GM19239 (cell line): Measurements from ENCODE around the gene CDC42BPB.

Source experiments
- DNase-seq: peaks from one replicate; pipeline ENCODE4 v3.0.0; 2011; ENCODE audit warnings: low spot score; ENCODE audit not compliant: insufficient read length
- FAIRE-seq: peaks from 2 replicates; lab custom pipeline; 2011; peaks lifted over from hg19 to GRCh38; lab: Jason Lieb, UNC

Gene CDC42BPB

DNA sequence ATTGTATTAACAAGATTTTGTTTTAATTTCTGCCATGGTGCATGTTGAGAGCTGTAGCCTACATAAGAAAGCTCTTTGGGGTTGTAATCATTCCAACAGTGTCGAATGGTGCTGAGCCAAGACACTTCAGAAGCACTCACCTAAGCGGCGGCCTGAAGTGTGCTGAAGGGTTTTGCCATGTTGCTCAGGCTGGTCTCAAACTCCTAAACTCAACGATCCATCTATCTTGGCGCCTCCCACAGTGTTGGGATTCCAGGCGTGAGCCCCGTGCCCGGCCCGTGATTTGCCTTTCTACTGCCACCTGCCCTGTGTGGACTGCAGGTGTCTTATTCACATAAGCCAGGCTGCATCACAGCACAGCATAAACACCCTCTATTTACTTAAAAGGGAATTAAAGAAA, 86.0 kb downstream of the CDC42BPB start:
- FAIRE-seq (no peak), DNase-seq (no peak)

DNA sequence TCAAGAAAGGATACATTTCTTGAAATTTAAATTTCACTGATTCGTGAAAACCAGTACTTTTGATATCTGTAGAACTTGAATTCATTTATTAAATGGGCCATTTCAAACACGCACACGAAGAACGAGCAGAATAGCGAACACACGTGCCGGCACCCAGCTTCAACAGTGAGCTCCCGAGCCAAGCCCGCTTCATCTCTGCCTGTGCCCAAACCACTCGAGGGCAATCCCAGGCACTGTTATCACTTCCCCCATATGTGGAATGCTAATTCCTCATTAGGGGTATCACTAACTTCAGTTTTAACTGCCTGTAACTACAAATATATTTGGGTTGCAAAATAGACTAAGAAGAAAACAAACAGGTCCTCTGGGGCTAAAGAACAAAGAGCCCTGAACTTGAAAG, 86.9 kb downstream of the CDC42BPB start:
- no peak for DNase-seq
- FAIRE-seq = no peak

DNA sequence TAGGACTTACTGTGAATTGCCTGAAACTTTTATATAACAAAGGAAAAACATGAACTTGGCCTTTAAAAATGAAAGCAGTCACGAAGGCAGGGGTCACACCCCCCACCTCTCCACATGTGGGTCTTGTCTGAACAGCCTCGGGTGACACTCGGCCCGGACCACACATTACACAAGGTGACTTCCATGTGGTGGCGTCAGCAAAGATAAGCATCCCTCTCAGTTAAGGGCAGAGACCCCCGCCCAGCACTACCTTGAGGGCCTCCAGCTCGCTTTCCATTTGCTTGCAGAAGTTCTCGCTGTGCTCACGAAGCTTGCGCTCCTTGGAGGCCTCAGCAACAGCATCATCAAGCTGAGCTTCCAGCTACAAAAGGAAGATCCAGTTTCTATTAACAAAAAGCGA, 87.4 kb downstream of the CDC42BPB start:
- DNase-seq = no peak
- no peak for FAIRE-seq

DNA sequence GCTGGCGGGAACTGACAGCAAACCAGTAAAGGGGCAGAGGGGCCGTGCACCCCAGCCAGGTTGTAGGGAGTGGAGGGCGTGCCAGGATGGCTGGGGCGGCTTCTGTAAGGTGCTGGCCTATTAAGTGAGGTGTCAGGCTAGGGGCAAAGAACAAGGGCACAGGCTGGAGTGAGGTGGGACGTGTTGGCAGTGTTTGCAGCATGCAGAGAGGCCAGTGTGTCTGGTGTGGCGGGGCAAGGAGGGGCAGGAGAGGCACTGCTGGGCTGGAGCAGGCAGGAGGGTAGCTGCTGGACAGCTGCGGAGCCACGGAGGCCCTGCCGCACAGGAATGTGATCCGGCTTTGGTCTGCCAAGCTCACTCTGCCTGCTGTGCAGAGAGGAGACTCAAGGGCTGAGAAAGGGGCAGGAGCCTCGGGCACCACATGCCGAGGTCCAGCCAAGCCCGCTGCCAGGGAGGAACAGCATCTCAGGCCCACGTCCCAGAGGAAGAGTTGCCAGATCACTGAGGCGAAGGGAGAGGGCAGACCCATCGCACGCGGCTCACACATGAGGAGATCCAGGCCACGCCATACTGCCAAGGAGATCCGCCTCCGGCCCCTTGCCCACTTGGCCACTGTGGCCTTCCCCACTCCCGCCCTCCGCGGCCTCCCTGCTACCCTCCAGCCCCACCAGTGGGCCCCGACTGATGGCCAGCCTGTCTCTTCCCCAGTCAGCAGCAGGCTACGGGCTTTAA, 88.1 kb downstream of the CDC42BPB start:
- DNase-seq (no peak), FAIRE-seq (no peak)

DNA sequence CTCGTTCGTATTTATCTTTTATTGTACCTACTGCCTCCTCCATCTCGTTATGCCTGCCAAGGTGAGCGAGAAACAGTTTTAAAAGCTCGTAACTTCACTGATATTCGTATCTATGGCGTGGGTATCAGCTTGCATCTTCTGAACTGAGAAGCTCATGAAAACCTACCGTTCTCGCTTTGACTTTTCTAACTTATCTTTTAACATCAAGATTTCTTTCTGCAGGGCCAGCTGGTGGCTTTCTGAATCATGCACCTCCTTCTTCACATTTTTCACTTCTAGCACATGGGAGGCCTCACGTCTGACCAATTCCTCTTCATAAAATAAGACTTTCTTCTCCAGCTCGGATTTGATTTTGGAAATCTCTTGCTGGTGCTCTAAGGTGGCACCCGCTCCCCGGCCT, 89.0 kb downstream of the CDC42BPB start:
- DNase-seq (no peak), FAIRE-seq (no peak)

DNA sequence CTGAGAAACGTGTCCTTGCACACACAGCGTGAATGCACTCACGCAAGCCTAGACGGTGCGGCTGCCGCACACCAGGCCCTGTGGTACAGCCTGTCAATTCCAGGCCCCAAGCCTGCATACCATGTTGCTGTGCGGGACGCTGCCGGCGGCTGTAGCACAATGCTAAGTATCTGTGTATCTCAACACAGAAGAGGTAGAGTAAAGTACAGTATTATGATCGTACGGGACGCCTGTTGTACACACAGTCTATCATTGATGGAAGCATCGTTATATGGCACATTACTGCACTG, 89.9 kb downstream of the CDC42BPB start:
- no peak for FAIRE-seq

DNA sequence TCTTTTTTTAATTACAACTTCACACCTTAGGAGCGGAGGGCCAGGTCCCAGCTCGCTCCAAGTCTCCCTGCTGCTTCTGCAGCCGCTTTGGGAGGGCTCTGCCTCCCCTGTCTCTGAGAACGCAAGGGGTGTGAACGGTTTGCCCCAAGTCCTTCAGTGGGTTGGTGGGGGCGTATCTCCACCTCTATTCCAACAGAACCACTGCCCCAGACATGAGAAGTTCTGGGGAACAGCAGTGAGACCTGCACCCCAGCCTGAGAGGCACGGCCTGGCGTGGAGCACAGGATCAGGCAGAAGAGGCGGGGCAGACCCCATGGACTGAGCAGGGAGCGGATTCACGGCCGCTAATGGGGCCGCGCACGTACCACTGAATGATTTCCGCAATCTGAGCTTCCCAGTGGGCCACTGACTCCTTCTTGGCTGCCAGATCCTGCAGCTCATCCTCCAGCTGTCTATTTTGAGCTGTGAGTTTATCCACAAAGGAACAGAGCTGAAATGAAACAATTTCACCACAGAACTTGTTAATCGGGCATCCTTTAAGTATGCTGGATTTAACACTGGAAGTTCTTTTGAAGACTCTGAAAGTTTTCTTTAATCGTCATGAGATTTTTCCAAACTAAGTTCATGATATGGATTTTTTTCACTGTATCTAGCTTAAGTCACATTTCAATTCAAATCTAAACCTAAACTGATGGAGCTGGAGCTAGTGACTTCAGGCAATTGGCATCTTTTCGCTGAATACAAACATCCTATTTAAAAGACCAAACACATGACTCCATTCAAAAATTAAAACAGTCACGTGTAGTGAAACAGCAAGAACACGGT, 90.5 kb downstream of the CDC42BPB start:
- FAIRE-seq (no peak), DNase-seq (no peak)

More for the DNA sequence above, 89.9 kb downstream of the CDC42BPB start:
- DNase-seq = no peak

DNA sequence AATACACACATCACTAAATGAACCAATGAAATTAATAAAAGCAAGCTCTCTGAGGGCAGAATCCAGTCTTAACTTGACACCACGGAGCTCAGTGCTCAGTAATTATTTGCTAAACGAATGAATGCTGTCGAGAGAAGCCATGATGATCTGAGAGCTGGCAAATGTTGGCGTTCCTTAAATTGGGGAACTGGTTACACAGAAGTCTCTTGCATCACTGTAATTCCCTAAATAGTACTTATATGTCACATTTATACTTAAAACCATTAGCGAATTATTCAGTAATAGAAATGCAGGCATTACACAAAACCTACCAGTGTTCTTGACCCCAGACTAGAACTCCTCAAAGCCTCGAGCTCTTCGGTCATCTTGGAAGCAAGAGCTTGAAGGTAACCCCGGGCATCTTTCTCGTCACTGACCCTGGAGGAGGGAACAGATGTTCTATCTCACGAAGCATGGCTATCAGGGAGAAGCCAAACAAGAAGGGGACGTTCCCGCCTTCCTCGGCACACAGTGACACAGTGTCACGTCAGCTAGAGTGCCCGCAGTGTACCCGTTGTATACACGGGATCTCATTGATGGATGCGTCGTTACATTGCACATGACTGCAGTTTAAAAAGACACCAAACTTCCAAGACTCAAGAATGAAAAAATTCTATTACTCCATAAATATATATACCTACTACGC, 91.2 kb downstream of the CDC42BPB start:
- FAIRE-seq (peak; percentile 8), DNase-seq (no peak)

DNA sequence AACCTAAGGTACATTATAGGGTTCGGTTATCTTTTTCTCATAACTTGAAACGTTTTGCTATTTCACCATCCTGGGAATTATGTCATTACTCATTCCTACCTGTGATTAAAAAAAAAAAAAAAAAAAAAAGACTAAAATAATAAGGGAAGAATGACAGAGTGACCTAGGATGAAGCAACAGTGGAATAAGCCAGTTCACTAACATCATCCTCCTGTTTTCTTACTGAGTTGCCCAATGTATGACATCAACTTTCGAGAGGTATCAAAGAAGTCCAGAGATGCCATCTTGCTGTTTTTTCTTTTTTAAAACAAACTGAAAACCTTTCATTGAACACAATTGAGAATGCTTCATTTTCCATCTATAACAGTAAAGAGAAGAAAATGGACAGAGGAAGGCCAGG, 92.1 kb downstream of the CDC42BPB start:
- no peak for DNase-seq
- FAIRE-seq = no peak

DNA sequence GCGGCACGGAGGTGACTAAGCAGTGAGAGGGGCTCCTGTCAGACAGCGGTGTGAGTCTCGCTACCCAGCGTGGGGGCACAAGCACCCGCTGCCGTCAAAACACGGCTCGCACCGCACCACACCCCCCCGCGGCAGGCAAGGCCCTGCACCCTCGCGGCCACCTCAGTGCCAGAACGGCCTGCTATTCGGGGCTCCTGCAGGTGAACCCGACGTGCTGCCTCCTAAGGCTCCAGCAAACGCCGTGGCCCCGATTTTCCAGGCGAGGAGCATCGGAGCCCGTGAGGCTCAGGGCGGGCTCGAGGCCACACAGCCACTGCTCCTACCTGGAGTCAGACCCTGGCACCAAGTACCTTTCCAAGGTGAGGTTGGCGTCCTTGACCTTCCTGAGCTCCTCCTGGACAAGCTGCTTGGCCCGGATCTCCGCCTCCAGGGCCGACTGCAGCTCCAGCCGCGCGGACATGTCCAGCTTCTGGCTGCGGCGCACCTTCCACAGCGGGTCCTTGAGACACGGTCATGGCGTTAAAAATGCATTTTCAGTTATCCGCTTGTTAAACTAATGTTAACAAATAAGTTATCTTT, 93.1 kb downstream of the CDC42BPB start:
- no peak for DNase-seq
- FAIRE-seq = no peak

DNA sequence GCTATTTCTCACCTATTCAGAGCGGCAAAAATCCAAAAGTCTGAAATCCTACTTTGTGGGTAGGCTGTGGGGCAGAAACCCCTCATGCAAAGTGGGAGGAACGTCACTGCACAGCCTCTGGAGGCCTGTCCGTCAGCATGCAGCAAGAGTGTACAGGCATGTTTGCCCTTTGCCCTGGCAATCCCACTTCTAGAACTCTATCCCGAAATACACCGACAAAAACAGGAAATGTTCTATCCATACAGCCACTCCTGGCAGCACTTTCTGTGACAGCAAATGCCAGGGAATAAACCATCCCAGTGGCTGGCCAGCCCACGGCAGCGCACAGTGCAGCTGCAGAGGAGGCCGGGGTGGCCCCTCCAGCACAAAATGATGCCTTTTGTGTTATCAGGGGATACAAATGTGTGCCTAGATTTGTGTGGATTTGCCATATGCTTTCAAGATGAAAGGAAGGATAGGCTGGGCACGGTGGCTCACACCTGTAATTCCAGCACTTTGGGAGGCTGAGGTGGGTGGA, 95.2 kb downstream of the CDC42BPB start:
- no peak for FAIRE-seq
- no peak for DNase-seq

DNA sequence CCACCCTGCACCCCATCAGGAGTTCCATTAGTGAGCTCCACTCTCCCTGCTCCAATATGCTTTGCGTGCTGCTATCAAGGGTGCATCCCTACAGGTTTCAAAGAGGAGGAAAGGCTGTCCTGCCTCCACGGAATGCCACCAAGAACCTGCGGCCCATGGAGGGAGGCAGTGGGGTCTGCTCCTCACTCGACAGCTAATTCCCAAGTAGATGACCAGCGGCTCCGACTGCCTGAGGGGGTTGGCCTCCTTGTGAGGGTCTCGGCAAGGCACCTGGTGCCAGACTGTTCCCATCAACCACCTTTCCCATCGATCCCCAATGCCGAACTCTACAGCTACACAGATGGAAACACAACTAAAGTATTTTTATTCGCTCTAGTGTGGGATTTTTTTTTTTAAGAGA, 98.9 kb downstream of the CDC42BPB start:
- FAIRE-seq (no peak), DNase-seq (no peak)

DNA sequence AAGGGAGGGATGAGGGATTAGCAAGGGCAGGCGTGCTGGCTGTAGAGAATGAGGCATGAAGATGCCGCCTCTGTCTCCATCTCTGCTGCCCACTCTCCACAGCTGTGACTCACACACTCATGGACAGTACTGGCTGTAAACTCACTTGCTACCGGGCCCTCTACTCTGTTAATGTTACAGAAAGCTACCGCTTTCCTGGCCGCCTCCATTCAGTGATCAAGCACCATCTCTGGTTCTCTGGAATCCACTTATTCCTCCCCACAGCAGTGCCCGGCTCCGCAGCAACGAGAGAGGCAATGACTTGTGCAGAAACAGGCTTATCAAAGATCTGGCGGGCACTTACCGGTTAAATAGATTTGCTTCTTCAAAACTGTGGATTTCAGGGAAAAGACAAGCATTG, 100.1 kb downstream of the CDC42BPB start:
- DNase-seq = no peak
- no peak for FAIRE-seq

DNA sequence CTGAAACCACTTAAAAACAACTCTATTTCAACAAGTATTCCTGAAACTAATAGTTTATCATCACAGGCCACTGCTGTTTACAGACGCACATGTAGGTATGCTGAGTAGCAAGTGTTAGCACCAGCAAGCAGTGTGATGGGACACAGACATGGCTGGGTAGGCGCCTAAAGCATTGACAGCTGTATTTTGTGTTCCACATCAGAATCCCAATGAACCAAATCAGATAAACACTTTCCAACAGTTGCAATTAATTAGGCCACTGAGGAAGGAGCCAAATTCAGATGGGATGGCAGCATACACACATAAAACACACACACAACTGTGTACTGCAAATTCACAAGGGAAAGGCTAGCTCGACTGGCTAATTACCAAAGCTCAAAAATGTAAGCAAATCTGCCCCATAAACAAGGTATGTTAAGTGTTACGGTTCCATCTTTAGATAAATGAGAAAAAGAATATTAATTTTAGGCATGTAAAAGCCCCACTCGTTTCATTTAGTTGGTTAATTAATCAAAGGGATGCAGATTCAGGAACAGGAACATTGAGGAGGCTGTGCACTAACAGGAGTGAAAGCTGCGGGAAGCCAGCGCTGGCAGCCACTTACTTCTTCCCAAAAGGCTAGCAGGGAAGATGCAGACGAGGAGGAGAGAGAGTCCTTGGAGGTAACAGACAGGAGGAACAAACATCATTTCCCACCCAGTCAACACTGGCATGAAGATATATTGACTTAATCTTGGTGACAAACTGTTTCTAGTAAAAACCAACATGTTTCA, 101.5 kb downstream of the CDC42BPB start:
- DNase-seq = no peak
- no peak for FAIRE-seq

DNA sequence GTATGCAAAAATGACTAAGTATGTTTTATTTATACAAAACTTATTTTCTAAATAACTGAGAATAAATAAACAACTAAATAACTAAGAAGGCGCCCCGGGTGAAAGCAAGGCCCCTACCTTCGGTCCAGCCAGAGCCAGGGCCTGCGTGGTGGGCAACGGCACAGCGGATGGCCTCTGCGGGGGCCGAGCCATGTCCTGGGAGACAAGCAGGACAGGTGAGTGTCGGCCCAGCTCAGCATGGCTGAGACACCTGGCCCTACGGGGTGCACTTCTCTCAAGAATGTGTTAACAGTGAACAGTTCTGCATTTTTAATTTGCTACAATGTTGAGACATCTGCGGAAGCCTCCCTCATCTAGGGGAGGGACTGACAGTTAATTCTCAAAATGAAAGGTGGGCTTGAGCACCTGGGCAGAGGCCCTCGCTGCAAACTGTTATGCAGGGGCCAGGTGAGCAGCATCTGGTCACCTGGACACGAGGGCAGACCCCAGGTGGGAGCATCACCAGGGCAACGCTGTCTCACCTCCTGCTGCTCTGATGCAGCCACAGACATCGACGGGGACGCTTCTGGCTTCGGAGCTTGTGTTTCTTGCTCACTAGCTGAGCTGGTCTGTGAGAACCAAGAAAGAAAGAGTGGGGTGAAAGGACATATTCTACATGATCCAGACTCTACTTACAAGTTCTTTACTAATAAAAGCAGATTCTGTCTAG, 103.1 kb downstream of the CDC42BPB start:
- FAIRE-seq = no peak
- DNase-seq = no peak

DNA sequence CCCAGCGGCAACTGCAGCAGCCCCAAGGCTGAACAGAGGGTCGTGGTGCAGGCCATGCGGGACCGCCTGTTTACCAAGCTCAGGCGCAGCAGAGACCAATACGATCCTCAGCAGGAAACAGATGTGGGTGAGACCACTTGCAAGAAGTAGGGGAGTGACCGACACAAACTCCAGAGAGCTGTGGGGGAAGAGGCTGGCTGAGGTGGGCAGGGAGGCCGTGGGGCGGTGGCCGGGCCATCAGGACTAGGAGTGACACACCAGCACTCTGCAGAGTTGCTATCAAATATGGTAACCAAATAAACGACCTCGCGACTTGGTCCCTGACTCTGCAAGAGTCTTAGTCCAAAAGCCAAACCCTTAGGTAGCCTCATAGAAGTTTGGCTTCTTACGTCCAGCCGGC, 104.2 kb downstream of the CDC42BPB start:
- DNase-seq (no peak), FAIRE-seq (no peak)

DNA sequence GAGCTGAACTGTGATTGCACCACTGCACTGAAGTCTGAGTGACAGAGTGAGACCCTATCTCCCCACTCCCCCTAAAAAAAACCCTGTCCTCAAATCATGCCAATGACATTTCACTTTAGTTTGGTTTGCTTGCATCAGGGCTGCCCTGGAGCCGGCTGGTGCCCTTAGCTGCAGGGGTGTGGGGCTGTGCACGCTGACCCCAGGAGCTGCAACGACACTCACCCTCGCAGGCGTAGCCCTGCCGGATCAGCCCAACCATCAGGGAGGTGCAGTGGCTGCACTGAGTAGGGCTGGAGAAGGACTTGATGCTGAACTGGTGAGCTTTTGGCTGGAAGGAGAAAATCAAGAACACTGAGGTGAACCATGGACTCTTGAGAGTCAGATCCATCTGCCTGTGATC, 105.1 kb downstream of the CDC42BPB start:
- FAIRE-seq = no peak
- DNase-seq = no peak

DNA sequence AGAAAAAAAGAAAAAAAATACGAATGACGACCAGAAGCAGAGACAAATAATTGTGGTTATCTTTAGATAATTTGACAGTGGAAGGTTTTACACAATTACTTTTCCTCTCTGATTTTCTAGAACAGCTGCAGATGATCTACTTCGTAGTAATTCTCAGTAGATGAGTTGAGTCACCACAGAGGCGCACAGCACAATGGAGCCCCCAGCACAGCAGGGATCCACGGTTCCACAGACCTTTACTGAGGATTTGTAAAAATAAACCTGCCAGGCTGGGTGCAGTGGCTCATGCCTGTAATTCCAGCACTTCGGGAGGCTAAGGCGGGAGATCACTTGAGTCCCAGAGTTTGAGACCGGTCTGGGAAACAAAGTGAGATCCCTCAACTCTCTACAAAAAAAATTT, 105.5 kb downstream of the CDC42BPB start:
- FAIRE-seq = no peak

DNA sequence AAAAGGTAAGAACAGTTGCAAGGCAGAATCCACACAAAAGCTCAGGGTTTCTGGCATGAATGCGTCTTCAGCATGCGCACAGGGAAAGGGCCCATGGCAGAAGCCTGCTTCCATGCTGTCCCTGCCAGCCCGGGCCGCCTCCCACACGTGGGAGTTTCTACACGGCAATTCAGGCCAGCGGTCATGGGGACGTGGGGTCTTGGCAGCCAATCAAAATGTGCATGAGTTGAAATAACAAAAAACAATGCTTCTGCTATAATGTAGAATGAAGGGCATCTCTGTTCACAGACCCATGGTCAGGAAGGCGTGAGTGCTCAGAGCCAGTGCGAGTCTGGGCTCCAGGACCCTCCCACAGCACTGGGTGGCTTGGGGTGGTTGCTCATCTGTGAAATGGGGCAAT, 106.3 kb downstream of the CDC42BPB start:
- FAIRE-seq (no peak), DNase-seq (no peak)

More for the DNA sequence above, 105.5 kb downstream of the CDC42BPB start:
- no peak for DNase-seq
